Tibial nerve (tissue), 3 donors: ENCODE results near the gene MSANTD1.

Experiments
- POLR2A ChIP-seq, 2 donors: fragments of 450-650 bp; IDR thresholded peaks; one replicate each; pipeline ENCODE4 v1.6.1; 2017; ENCODE audit warnings: antibody characterized with exemption in 2 of 2, mild to moderate bottlenecking in 2 of 2, moderate library complexity in 2 of 2
- TF ChIP-seq, protein P1 (sequence below), 5 experiments: fragments of 200-600 bp in 3 of 5; fragments of 450-650 bp in 2 of 5; sonication (generic) in 3 of 5; IDR thresholded peaks; one replicate each; pipeline ENCODE4 v1.5.1; 2016 to 2019; ENCODE audit warnings: antibody characterized with exemption in 5 of 5, mild to moderate bottlenecking in 3 of 5, moderate library complexity in 2 of 5

GRCh38 chr4:3303565-3303824, 54.5 kb downstream of the MSANTD1 start:
- TF ChIP-seq, protein P1, sequence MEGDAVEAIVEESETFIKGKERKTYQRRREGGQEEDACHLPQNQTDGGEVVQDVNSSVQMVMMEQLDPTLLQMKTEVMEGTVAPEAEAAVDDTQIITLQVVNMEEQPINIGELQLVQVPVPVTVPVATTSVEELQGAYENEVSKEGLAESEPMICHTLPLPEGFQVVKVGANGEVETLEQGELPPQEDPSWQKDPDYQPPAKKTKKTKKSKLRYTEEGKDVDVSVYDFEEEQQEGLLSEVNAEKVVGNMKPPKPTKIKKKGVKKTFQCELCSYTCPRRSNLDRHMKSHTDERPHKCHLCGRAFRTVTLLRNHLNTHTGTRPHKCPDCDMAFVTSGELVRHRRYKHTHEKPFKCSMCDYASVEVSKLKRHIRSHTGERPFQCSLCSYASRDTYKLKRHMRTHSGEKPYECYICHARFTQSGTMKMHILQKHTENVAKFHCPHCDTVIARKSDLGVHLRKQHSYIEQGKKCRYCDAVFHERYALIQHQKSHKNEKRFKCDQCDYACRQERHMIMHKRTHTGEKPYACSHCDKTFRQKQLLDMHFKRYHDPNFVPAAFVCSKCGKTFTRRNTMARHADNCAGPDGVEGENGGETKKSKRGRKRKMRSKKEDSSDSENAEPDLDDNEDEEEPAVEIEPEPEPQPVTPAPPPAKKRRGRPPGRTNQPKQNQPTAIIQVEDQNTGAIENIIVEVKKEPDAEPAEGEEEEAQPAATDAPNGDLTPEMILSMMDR (IDR thresholded peaks at IDR 0.05) = no peak
- TF ChIP-seq POLR2A (IDR thresholded peaks at IDR 0.05) = no peak
